ENCODE measurements around the gene CSPG5. TPM values are rescaled to one million over a fixed set of nuclear protein-coding genes. Genes with fewer than 3 reads are reported as not detected.

Gene CSPG5, protein sequence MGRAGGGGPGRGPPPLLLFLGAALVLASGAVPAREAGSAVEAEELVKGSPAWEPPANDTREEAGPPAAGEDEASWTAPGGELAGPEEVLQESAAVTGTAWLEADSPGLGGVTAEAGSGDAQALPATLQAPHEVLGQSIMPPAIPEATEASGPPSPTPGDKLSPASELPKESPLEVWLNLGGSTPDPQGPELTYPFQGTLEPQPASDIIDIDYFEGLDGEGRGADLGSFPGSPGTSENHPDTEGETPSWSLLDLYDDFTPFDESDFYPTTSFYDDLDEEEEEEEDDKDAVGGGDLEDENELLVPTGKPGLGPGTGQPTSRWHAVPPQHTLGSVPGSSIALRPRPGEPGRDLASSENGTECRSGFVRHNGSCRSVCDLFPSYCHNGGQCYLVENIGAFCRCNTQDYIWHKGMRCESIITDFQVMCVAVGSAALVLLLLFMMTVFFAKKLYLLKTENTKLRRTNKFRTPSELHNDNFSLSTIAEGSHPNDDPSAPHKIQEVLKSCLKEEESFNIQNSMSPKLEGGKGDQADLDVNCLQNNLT
- total RNA-seq, result 0.45 and 1.0 TPM in 2 replicates
- polyA plus RNA-seq (2012), result 0.61 TPM

DNA sequence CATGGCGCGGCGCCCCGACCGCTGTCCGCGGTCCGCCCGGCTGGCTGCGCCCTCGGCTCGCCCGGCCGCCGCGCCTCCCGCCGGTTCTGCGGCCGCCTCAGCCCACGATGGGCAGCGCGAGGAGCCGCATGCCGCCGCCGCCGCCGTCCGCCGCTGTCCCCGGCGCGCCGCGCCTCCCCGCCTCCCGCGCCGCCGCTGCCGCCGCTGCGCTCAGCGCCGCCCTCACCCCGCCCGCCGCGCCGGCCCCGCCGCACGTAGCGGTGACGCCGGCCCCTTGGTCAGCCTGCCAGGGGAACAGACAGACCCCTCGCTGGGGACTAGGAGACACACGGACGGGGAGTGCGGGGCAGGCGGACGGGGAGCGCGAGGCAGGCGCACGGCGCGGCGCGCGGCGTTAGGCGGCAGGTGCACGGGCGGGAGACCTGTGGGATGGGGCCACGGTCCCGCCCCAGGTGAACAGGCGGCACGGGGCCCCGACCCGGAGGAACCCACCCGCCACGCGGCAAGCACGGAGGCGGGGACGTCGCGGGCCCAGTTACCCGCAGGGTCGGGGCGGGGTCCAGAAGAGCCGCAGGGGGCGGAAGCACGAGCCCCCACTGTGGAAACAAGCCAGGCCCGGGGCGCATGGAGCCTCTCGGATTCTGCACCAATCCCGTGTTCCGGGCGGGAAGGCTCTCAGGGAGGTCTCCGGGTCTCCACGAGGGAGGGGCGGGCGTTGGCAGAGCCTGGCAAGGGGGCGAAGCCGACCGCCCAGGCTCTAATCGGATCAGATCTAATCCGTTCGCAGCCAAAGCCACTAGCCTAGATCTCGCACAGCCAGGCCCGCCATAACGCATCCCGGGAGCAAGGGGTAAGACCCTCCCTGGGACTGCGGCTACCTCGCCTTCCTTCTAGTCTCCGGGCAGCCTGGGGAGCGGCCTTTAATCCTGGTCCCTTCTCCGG, at the start of gene CSPG5:
CSPG5 (minus strand) TSS at position 175 of the 942 bp plus-strand sequence; CDS start at position 3, 172 bp downstream.
- DNase-seq (ENCODE audit: low read depth), result peak; percentile 20

DNA sequence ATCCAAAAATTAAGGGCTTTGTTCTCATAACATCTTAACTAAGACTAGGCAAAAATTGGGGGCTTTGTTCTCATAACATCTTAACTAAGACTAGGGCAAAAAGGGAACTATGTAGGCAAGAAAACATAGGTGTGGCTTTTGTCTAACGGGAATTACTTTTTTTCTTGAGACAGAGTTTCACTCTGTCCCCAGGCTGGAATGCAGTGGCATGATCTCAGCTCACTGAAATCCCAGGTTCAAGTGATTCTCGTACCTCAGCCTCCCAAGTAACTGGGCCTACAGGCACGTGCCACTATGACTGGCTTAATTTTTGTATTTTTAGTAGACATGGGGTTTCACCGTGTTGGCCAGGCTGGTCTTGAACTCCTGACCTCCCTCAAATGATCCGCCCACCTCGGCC, 49.8 kb upstream of the CSPG5 start:
- DNase-seq (ENCODE audit: low read depth), result no peak

DNA sequence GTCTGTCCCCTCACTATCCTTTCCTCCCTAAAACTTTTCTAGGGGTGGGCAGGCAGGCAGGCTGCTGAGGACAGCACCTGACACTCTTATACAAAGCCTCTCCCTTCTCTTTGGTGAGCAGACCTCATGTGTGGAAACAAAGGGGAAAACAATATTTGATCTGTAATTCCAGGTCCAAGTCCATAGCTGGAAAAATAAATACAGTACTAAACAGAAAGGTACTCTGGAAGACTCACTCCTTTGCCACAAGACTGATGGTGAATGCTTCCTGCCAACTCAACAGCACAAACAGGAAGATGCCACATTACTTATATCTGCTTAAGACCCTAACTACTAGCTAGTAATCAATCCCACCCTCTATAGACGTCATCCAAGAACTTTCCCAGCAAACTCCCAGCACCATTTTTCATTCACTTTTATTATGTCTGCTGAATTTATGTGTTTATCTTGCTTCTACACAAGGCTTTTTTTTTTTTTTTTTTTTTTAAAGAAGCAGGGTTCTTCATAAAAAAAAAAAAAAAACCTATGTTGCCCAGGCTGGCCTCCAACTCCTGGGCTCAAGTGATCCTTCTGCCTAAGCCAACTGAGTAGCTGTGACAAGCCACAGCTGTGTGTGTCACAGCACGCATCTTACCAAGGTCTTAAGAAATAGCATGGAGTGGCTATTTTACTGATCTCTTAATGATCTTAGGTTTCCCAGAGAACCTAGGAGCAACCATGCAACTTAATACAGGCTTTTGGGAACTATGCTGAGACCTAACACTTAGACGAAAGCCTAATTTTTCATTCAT, 44.2 kb upstream of the CSPG5 start:
- DNase-seq (ENCODE audit: low read depth), result no peak

DNA sequence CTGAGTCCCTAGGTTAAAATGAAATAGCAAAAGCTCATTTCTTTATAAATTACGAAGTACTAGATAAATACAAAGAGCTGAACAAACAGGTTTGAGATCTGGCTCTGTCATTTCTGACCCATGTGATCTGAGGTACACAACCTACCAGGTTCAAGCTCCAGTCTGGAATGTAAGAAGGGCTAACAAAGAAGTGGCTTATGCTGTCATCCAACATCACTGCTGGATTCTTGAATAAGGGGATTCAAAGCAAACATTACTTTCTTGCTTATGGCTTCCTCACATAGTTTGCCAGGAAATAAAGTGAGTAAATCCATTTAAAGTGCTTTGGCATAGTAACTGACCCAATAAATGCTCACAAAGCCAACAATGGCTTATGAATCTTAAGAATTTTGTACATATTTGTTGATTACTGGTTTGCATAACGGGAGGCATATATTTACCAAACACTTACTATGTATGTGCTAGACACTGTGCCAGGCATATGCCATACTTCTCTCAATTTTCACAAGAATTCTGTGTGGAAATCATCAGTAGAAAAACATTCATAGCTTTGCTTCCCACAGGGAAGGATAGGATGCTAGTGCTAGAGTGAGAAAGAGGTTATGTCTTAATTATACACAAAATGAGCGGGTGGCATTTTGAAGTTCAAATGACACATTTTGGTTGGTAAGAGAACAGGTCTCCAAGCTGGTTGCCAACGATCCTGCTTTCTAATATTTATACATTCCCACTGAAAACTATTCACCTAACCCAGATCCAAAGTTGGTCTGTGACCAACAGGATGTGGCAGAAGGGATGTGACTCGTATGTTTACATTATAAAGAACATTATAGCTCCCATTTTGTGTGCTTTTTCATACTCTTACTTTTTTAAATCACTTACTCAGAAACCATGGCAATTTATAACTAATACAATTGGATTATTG, 38.7 kb upstream of the CSPG5 start:
- no peak for DNase-seq (ENCODE audit: low read depth)

DNA sequence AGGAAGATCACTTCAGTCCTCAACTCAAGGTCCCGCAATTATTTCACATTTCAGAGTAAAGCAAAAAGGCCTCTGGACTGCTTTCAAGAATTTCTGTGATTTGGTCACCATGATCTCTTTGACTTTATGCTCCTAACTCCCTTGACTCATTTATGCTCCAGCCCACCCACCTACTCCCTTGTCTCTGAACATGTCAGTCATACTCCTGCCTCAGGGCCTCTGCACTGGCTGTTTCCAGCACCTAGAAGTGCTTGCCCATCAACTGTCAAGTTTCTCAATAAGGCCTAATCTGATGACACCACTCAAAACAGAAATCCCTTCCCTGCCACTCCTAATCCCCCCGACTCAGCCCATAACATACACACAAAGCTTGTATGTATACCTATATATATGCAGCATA, 36.1 kb upstream of the CSPG5 start:
- no peak for DNase-seq (ENCODE audit: low read depth)

DNA sequence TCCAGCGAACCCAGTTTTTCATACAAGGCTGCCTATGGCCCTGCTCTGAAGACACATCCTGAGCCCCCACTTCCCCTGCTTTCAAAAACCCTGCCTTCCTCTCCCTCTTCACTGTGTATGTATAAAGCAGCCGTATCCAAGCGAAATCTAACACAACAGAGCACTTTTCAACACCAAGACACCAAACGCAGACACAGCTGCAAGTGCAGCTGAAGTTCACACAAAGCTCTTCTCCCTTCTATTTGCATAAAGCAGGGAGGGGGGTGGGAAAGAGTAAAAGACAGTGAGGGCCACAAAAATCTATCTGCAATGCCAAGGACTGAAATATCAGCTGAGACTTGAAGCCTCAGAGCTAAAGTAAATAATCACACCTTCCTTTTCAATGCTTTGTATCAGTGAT, 35.1 kb upstream of the CSPG5 start:
- no peak for DNase-seq (ENCODE audit: low read depth)

DNA sequence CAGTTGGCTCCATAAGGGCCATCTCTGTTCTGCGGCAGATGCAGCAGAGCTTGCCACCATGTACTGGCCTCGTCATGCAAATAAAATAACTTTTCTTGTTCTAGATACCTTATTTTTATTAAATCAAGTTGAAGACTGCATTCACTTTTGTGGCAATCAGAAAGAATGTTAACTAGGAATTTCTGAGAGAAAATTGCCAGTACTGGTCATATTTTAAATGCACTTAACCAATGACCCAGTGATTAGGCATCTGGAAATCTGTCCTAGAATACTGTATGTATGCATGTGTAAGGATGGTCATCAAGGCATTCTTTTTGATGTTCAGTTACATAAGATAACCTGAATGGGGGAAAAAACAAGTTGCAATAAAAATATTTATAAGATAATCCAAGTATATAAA, 34.2 kb upstream of the CSPG5 start:
- DNase-seq (ENCODE audit: low read depth), result no peak

DNA sequence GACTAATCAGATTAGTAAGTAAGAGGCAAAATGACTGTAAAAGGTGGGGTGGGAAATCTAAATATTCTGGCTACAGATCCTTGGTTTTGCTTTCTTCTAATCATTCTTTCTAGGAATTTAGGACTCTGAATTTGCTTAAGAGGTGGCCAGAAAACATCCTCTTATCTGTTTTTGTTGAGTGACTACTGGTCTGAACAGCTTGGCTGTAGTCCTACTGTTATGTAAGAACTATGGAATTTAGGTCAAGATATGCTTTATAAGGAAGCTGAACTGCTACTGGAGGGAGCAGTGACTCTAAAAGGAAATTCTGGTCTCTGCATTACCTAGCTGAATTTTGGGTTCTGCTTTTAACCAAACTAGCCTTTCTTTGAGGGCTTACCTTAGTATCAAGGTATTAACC, 33.5 kb upstream of the CSPG5 start:
- peak; percentile 53 for DNase-seq (ENCODE audit: low read depth)

DNA sequence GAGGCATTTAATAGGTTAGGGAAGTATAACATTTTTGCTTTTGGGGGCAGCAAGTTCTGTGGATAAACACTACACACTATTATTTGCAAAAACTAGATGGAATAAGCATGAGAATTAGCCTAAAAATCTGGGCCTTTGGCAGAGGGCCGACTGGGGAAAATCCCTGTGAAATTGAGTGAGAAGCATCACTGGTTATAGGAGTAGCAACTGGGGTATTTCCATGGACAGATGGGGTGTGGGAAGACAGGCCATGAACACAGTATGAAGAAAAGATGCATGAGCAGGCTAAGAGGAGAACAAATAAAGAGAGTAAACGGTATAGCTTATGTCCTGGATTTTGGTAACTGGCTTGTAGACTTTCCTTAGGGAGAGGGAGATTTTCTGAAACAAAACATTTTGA, 32.9 kb upstream of the CSPG5 start:
- no peak for DNase-seq (ENCODE audit: low read depth)

DNA sequence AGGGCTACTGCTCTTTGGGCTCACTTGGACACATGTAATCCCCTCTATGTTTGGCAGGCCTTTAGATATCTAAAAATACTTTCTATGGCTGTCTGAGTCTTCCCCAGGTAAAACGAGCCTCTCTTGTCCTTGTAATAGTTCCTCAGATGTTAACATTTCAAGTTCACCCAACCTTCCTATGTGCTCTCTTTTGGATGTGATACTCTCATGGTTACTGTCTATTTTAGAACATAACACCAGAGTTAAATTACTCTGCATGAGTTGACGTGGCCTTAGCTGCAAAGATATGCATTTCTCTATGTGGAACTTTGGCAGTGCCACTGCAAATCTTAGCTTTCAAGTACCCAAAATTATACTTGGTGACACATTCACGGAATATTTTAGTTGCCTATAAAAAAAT, 31.9 kb upstream of the CSPG5 start:
- no peak for DNase-seq (ENCODE audit: low read depth)

DNA sequence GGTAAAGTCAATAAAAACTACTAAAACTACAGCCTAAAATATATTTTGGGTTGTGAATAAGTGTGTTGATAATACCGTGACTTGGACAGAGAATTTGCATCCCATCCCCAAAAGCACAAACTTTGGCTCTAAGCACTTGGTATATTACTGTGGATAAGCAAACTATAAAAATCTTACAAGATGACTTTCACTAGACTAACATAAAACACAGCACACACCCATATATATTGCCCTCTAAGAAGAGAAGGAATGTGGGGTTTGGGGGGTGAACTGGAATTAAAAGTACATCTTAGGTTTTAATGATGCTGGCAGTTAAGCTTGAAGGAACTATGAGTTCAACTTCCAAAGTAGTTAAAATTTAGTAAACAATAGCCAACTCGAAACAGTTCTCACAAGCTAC, 28.7 kb upstream of the CSPG5 start:
- DNase-seq (ENCODE audit: low read depth), result no peak

DNA sequence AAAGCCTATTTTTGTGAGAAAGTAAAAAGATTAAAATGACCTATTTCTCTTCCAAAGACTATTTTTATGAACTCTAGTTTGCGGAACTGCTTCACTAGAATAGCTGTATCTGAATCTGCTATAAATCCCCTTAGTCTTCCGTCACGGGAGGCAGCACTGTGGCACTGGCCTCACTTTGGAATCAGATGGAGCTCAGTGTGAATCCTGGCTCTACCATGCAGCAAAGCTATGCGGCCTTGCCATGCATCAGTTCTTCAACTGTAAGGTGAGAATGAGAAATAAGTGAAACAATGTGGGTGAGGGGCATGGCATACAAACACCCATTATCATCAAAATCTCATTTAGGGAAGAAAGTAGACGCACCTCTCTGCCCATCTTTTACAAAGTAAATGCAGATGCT, 27.5 kb upstream of the CSPG5 start:
- no peak for DNase-seq (ENCODE audit: low read depth)

DNA sequence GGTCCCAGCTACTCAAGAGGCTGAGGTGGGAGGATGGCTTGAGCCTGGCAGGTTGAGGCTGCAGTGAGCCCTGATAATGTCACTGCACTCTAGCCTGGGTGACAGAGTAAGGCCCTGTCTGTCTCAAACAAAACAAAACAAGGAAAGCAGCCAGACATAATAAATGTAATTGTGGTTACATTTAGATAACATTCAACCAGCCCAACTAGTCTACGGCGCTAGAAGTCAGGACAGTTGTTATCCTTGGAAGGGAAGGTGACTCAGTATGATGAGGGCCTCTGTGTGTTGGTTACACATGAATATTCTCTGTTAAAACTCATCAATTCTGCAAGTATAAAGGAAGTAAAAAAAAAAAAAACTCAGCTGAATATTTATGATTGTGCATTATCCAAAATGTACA, 27.0 kb upstream of the CSPG5 start:
- peak; percentile 17 for DNase-seq (ENCODE audit: low read depth)

DNA sequence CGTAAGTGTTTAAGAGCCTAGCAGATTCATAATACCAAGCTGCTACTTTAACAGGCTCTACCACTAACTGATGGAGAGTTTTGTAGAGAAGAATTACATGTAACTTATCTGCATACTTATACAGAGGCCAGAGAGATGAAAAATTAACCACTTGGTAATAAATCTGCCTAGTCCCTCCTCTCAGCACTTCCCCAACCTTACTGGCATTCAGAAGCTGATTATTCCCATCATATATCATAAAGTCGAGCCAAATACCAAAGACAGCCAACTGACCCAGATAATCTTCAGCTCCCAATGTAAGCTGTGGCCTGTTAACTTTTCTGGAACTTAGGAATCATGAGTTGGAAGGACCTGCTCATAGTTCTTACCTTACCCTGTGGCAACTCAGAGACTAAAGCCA, 25.5 kb upstream of the CSPG5 start:
- no peak for DNase-seq (ENCODE audit: low read depth)

DNA sequence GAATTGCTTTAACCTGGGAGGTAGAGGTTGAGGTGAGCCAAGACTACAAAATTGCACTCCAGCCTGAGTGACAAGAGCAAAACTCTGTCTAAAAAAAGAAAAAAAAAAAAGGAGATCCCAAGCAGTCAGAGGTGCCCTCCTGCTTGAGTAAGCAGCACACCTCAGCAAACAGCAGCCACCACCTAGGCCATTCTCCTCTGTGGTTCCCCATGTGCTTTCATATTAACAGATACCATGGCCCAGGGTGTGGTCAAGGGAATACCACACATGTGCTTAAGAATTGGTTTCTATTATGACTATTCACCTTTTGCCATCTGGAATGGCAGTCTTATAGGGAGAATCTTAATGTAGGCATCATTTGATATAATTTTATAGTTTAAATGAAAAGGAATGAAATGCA, 24.7 kb upstream of the CSPG5 start:
- no peak for DNase-seq (ENCODE audit: low read depth)

DNA sequence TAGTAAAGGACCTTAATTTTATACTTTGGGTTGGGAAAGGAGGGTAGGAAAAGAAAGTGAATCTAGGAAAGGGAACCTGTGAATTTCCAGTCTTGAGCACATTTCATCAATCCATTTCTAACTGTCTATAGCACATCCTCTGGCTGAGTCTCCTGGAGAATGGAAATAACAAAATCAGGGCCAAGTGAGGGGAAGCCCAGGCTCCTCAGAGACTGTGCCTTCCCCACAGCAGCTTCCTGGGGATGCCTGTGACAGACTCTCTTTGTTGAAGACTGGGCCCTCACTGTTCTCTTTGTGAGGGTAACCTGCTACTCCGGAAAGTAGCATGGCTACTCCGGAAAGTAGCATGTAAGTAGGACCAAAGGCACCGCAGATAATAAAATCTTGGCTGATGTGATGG, 22.6 kb upstream of the CSPG5 start:
- no peak for DNase-seq (ENCODE audit: low read depth)

DNA sequence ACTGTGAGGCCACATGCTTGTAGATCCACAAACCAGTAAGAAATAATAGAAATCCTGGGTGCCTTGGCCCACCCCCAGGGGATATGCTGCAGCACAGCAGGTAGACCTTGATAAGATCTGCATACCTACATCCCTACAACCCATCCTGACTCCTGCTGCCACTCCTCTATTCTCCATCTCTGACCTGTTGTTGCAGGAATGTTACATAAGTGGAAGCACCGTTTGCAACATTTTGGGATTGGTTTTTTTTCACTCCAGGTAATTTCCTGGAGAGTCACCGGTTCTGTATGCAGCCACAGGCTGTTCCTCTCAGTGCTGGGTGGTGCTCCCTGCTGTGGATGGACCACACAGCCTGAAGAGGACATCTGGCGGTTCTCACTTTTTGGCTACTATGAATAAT, 16.1 kb upstream of the CSPG5 start:
- no peak for DNase-seq (ENCODE audit: low read depth)

DNA sequence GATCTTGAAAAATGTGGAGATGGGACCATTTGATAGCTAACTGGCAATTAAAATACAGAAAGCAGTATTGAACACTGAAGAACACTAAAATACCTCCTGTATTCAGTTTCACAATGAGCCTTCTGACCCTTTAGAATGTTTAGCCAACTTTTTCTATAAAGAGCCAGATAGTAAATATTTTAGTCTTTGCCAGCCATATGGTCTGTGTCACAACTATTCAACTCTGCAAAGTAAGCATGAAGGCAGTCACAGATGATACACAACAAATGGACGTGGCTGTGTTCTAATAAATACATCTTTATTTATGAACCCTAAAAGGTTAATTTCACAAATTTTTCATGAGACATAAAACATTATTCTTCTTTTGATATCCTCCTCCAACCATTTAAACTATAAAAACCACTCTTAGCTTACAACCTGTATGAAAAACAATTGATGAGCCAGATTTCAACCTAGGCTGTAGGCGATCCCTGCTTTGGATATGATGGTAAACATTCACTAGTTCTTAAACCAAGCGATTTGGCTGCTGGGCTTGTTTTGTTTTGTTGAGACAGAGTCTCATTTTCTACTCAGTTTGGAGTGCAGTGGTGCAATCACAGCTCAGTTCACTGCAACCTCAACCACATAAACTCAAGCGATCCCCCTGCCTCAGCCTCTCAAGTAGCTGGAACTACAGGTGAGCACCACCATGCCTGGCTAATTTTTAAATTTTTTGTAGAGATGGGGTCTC, 13.6 kb upstream of the CSPG5 start:
- DNase-seq (ENCODE audit: low read depth), result no peak

DNA sequence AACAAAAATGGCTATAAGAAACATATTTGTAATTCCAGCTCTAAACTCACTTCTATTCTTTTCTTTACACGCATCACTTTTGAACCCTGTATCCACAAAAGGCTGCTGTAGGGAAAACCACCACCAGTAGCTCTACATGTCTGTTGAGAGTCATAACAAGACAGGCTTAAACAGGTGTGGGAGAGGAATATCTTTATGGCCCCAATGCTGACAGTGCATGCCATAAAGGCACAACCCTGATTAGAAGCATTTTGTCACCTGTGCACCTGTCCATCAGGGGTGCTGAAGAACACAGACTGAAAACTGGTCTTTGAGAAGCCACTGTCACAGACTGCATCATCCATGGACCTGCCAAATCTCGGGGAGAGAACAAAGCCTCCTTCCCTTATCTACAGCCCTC, 11.6 kb upstream of the CSPG5 start:
- DNase-seq (ENCODE audit: low read depth), result no peak

Data from myocyte (in vitro differentiated cells).